ENCODE results near the gene PLEKHH3.
"Not testable (repeated sequence)": the region's sequence is repeated elsewhere in the genome, so short reads cannot be mapped to it uniquely, and the experiment has no call there.

Gene PLEKHH3

GRCh38 chr17:42629411-42630009, 47.3 kb downstream of the PLEKHH3 start:
- no peak for DNase-seq (ENCODE audit: low read depth)

GRCh38 chr17:42627032-42627764, 49.6 kb downstream of the PLEKHH3 start:
- not testable (repeated sequence) for DNase-seq (ENCODE audit: low read depth)

- DNase-seq (ENCODE audit: low read depth): no peak
These were observed 52.8 kb downstream of the PLEKHH3 start for GRCh38 chr17:42623732-42624596.

GRCh38 chr17:42623271-42623670, 53.5 kb downstream of the PLEKHH3 start:
- no peak for DNase-seq (ENCODE audit: low read depth)

- not testable (repeated sequence) for DNase-seq (ENCODE audit: low read depth)
These were observed 54.8 kb downstream of the PLEKHH3 start for GRCh38 chr17:42621987-42622386.

GRCh38 chr17:42618442-42619150, 58.2 kb downstream of the PLEKHH3 start:
- DNase-seq (ENCODE audit: low read depth): no peak

- DNase-seq (ENCODE audit: low read depth): no peak
These were observed 58.8 kb downstream of the PLEKHH3 start for GRCh38 chr17:42617956-42618431.
